ENCODE measurements around the gene CYP24A1. TPM values are rescaled to one million over a fixed set of nuclear protein-coding genes. Genes with fewer than 3 reads are reported as not detected.

CYP24A1 gene
- total RNA-seq, 1 donor from 2014 or later: not detected

DNA sequence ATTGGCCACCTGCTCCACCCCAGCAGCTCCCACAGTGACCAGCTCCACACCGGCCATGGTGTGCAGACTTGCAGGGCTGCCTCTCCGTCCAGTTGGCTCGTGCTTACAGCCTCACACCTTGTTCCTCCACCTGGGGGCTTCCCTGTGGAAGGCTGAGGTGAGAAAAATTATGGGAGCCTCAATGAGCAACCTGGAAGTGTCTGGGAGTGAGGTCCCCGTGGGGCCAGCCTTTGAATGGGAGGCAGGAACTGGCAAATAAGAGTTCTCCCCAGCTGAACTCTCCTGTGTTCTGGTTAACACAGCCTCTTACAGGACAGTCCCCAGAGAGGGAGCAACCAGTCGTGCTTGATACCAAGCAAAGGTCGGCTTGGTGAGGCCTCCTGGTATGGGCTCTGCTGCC lies 30.3 kb upstream of the CYP24A1 start:
- DNase-seq: no peak
- H3K27me3 Mint-ChIP-seq (ENCODE audit: unreplicated experiment): peaks cover 2% of the 10 kb centered on the region
- TF ChIP-seq, protein P1, sequence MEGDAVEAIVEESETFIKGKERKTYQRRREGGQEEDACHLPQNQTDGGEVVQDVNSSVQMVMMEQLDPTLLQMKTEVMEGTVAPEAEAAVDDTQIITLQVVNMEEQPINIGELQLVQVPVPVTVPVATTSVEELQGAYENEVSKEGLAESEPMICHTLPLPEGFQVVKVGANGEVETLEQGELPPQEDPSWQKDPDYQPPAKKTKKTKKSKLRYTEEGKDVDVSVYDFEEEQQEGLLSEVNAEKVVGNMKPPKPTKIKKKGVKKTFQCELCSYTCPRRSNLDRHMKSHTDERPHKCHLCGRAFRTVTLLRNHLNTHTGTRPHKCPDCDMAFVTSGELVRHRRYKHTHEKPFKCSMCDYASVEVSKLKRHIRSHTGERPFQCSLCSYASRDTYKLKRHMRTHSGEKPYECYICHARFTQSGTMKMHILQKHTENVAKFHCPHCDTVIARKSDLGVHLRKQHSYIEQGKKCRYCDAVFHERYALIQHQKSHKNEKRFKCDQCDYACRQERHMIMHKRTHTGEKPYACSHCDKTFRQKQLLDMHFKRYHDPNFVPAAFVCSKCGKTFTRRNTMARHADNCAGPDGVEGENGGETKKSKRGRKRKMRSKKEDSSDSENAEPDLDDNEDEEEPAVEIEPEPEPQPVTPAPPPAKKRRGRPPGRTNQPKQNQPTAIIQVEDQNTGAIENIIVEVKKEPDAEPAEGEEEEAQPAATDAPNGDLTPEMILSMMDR (IDR thresholded peaks at IDR 0.05; ENCODE audit: partially characterized antibody, unreplicated experiment): no peak
- no peak overlapping the region for H3K4me3 Mint-ChIP-seq (ENCODE audit: unreplicated experiment)
- peaks cover 6% of the 10 kb centered on the region for H3K4me1 Mint-ChIP-seq (ENCODE audit: low read depth, unreplicated experiment)
- no peaks in the 10 kb centered on the region for H3K36me3 Mint-ChIP-seq (ENCODE audit: unreplicated experiment)
- H3K27ac Mint-ChIP-seq (ENCODE audit: unreplicated experiment): no peak overlapping the region
- H3K9me3 Mint-ChIP-seq (ENCODE audit: unreplicated experiment): peaks cover 2% of the 10 kb centered on the region

DNA sequence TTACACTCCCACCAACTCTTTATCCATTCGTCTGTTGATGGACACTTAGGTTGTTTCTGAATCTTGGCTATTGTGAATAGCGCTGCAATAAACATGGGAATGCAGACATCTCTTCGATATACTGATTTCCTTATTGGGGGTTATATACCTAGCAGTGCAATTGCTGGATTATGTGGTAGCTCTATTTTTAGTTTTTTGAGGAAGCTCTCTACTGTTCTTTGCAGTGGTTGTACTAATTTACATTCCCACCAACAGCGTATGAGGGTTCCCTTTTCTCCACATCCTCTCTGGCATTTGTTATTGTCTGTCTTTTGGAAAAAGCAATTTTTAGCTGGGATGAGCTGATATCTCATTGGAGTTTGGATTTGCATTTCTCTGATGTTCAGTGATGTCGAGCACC lies 29.5 kb upstream of the CYP24A1 start:
- H3K9me3 Mint-ChIP-seq (ENCODE audit: unreplicated experiment): peaks cover 2% of the 10 kb centered on the region
- no peak overlapping the region for H3K4me3 Mint-ChIP-seq (ENCODE audit: unreplicated experiment)

DNA sequence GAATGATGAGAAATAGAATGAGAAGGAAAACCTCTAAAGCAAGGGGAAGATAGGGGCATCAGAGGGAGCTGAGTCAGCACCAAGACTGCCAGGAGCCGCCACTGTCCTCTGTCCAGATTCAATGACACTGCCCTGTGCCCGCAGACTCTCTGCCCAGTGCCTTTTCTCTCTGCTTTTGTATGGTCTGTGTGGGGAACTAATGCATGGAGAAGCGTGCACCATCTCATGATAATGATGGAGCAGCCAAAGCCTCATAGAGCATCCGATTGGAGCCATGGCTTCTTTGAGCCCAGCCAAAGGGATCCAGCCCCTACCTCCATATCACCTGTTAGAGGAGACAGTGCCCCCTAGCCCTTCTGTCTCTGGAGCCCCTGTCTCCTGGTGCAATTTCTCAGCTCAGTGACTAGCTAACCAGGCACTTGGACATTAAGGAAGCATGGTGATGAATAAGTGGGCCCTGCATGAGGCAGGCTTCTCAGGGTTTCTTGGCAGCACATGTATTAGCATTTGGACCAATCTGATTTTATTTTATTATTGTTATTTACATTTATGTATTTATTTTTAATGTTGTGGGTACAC lies 27.6 kb upstream of the CYP24A1 start:
- Mint-ChIP-seq H3K36me3 (ENCODE audit: unreplicated experiment) (no peaks in the 10 kb centered on the region), H3K27ac (ENCODE audit: unreplicated experiment) (no peak overlapping the region), H3K27me3 (ENCODE audit: unreplicated experiment) (no peaks in the 10 kb centered on the region), H3K4me3 (ENCODE audit: unreplicated experiment) (no peak overlapping the region), H3K4me1 (ENCODE audit: low read depth, unreplicated experiment) (peaks cover 2% of the 10 kb centered on the region), H3K9me3 (ENCODE audit: unreplicated experiment) (no peaks in the 10 kb centered on the region)
- no peak for DNase-seq
- TF ChIP-seq, protein P1 (IDR thresholded peaks at IDR 0.05; ENCODE audit: partially characterized antibody, unreplicated experiment): no peak

More for the DNA sequence above, 29.5 kb upstream of the CYP24A1 start:
- Mint-ChIP-seq H3K27me3 (ENCODE audit: unreplicated experiment) (peaks cover 2% of the 10 kb centered on the region), H3K4me1 (ENCODE audit: low read depth, unreplicated experiment) (peaks cover 2% of the 10 kb centered on the region), H3K27ac (ENCODE audit: unreplicated experiment) (no peak overlapping the region), H3K36me3 (ENCODE audit: unreplicated experiment) (no peaks in the 10 kb centered on the region)
- no peak for DNase-seq
- TF ChIP-seq, protein P1 (IDR thresholded peaks at IDR 0.05; ENCODE audit: partially characterized antibody, unreplicated experiment): no peak

- H3K9me3 Mint-ChIP-seq (ENCODE audit: unreplicated experiment): no peaks in the 10 kb centered on the region
- no peaks in the 10 kb centered on the region for H3K36me3 Mint-ChIP-seq (ENCODE audit: unreplicated experiment)
- DNase-seq: no peak
- TF ChIP-seq, protein P1 (IDR thresholded peaks at IDR 0.05; ENCODE audit: partially characterized antibody, unreplicated experiment): no peak
- peaks cover 2% of the 10 kb centered on the region for H3K4me1 Mint-ChIP-seq (ENCODE audit: low read depth, unreplicated experiment)
- no peak overlapping the region for H3K4me3 Mint-ChIP-seq (ENCODE audit: unreplicated experiment)
- H3K27me3 Mint-ChIP-seq (ENCODE audit: unreplicated experiment): no peaks in the 10 kb centered on the region
- H3K27ac Mint-ChIP-seq (ENCODE audit: unreplicated experiment): no peak overlapping the region
Measured at GRCh38 chr20:54200487-54201267, 26.9 kb upstream of the CYP24A1 start.

DNA sequence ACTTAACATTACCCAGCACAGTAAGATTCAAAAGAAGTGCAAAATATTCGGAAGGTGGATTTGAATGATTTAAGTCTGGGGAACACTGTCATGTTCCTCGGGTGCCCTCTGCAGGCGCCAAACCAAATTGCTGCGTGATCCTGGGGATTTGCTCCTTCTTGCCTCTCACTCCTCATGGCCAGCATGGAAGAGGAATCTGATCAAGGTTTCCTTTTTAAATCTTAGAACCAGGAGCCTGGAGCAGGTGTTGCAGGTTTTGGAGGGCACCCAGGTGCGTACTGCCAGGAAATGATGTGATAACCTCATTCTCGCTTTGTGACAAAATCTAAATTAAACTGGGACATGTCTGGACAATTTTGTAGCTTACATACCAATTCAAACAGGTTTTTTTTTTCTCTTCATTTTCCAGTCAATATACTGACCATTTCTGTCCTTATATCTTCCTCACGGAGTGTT lies 26.0 kb upstream of the CYP24A1 start:
- no peaks in the 10 kb centered on the region for H3K27me3 Mint-ChIP-seq (ENCODE audit: unreplicated experiment)
- H3K9me3 Mint-ChIP-seq (ENCODE audit: unreplicated experiment): no peaks in the 10 kb centered on the region
- peak; percentile 86 for DNase-seq
- H3K4me3 Mint-ChIP-seq (ENCODE audit: unreplicated experiment): no peak overlapping the region
- H3K4me1 Mint-ChIP-seq (ENCODE audit: low read depth, unreplicated experiment): peaks cover 2% of the 10 kb centered on the region
- no peak overlapping the region for H3K27ac Mint-ChIP-seq (ENCODE audit: unreplicated experiment)
- H3K36me3 Mint-ChIP-seq (ENCODE audit: unreplicated experiment): no peaks in the 10 kb centered on the region
- TF ChIP-seq, protein P1 (IDR thresholded peaks at IDR 0.05; ENCODE audit: partially characterized antibody, unreplicated experiment): peak; percentile 77

Data from glutamatergic neuron (in vitro differentiated cells).